Fibroblast of the aortic adventitia (primary cell): Measurements from ENCODE around the gene CRACDL. TPM values are rescaled to one million over a fixed set of nuclear protein-coding genes. Genes with fewer than 3 reads are reported as not detected.

Experiments used
- DNase-seq: peaks from one replicate; pipeline ENCODE4 v3.0.0-alpha.2; 2010; ENCODE audit warnings: low read depth
- H3K4me3 ChIP-seq: 2 replicates; pipeline ENCODE4 v1.5.1; 2011; ENCODE audit warnings: low read depth, mild to moderate bottlenecking, control low read depth, low read length, moderate library complexity
- total RNA-seq: library from RNA; depleted of rRNA; stranded (reverse); fragments of >200 nt; gene quantifications from 2 replicates; pipeline ENCODE4 v1.2.3, GENCODE V29; 2012; ENCODE audit warnings: low replicate concordance
- TF ChIP-seq, protein P1 (sequence below): IDR thresholded peaks from 2 replicates; pipeline ENCODE4 v1.5.1; 2011; ENCODE audit warnings: mild to moderate bottlenecking, low read length, control low read depth, inconsistent platforms; ENCODE audit not compliant: insufficient read depth

The CRACDL gene
- total RNA-seq, 1 donor, result not detected

DNA sequence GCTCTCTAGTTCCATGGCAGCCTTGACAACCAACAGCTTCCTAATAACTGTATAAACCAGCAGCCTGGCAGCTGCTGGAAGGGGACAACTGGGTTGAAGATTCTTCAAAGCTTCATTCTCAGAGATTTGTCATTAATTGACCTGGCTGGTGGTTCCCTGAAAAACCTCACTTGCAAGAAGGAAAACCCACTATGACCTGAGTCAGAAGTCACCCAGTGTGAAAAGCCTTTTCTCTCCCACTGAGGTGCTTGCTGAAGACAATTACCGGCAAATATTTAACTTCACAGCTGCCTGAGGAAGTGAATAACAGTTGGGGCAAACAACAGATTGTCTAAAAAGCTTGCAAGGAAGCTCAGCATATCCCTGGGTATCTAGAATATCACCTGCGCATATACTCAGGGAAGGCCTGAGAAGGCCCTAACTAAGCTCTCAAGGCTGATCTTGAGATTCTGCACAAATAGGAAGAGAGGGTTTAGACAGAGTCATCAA lies 49.9 kb downstream of the CRACDL start:
- TF ChIP-seq, protein P1, sequence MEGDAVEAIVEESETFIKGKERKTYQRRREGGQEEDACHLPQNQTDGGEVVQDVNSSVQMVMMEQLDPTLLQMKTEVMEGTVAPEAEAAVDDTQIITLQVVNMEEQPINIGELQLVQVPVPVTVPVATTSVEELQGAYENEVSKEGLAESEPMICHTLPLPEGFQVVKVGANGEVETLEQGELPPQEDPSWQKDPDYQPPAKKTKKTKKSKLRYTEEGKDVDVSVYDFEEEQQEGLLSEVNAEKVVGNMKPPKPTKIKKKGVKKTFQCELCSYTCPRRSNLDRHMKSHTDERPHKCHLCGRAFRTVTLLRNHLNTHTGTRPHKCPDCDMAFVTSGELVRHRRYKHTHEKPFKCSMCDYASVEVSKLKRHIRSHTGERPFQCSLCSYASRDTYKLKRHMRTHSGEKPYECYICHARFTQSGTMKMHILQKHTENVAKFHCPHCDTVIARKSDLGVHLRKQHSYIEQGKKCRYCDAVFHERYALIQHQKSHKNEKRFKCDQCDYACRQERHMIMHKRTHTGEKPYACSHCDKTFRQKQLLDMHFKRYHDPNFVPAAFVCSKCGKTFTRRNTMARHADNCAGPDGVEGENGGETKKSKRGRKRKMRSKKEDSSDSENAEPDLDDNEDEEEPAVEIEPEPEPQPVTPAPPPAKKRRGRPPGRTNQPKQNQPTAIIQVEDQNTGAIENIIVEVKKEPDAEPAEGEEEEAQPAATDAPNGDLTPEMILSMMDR, result no peak
- H3K4me3 ChIP-seq, result no peak overlapping the region
- no peak for DNase-seq

DNA sequence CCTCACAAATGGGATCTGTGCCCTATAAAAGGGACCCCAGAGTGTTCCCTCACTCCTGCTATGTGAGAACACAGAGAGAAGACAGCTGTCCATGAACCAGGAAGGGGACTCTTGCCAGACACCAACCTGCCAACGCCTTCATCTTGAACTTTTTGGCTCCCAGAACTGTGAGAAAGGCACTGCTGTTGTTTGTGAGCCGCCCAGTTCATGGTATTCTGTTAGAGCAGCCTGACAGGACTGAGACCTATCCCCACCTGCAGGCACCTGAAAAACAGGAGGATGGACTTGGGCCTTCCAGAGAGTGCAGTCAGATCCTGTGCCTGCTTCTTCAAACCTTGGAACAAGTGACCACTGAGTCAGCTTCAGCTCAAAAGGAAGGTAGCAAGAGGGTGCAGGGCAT lies 51.4 kb downstream of the CRACDL start:
- no peak overlapping the region for H3K4me3 ChIP-seq
- TF ChIP-seq, protein P1, result no peak
- no peak for DNase-seq

DNA sequence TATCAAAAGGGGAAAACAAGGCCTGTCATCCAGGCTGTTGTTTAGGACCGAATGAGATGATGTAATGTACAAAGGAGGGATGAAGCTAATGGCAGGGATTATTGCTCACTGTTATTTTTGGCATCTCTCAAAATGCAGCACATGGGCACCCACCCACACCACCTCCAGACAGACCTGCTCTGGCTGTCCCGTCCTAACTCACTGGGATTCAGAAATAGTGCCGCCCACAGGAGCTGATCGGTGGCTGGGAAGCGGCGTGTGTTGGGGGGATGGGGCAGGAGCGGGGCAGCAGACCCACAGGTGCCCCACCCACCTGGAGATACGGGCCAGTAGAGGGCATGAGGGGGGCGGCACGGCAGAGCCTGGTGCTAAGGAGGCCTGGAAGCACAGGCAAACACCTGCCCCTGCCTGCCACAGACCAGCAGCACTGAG lies 52.2 kb downstream of the CRACDL start:
- no peak for DNase-seq
- no peak overlapping the region for H3K4me3 ChIP-seq
- TF ChIP-seq, protein P1, result no peak

DNA sequence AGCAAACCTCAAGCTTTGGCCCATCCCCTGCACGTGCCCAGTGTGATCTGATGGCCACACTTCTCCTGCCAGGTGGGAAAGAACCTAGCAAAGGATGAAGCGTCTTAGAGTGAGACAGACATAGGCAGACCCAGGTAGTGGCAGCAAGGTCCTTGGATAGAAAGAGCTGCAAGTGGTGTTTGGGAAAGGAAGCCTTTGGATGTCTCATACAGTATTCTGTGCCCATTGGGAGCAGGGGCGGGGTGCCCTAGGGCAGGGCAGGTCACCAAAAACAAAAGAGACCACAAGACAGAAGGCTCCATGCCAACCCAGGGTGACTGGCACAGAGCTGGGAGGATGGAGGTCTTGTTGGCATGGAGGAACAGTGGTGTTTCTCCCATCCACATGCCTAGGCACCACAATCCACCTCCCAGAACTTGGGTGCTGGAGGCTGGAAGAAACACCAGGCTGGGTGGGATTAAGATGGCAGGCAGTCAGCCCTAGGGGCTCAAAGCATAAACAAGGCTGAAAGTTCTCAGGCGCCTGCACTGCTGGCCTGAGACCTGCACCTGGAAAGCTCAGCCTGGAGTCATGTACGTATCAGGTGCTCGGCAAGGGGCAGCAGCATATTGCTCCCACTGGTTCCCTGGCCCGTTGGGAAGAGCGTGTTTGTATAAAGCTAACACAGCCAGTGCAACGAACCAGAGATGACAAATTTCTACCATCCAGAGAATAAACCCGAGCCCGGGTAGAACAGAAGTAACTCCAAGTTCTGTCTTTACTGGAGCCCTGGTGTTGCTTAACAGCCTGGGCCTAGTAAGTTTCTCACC lies 52.9 kb downstream of the CRACDL start:
- TF ChIP-seq, protein P1, result no peak
- H3K4me3 ChIP-seq, result no peak overlapping the region
- no peak for DNase-seq

DNA sequence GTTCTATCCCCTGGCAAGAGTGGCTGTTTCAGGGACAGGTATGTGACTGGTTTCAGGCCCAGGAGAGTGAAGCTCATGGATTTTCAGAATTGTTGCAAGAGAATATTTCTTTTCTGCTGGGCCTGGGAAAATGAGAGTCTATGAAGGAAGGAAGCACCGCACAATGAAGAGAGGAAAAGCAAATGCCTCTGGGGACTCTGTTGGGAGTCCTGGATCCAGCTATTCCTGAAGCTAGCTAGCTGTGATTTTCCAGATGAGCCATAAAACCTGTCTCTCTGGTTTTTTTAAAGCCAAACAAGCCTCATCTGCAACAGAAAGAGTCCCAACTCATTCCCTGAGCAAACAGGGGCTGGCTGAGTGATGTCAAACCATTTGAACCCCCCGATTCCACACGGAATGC lies 53.7 kb downstream of the CRACDL start:
- no peak for DNase-seq
- TF ChIP-seq, protein P1, result no peak
- H3K4me3 ChIP-seq, result no peak overlapping the region

DNA sequence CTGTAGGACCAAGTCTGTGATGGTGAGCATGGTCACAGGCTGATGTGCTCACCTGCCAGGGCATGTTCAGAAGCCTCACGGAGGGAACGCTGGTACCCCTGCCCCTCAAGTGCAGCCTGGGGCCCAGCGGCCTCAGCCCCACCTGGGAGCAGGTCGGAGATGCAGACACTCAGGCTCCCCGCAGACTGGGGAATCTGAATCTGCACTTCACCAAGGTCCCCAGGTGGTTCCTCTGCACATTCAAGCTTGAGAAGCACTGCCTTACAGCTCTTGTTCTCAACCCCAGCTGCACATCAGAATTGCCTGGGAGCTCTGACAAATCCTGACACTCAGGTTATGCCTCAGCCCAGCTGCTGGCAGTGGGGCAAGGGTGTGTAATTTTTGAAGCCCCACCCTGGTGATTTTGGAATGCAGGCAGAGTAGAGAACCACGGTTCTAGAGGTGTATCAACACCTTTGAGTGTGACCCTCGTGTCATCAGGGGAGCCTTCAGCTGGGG lies 54.8 kb downstream of the CRACDL start:
- TF ChIP-seq, protein P1, result no peak
- DNase-seq, result no peak

More for the DNA sequence above, 54.8 kb downstream of the CRACDL start:
- no peak overlapping the region for H3K4me3 ChIP-seq
